ENCODE measurements around the gene ZDHHC24.

GRCh38 chr11:66593650-66594049 is 47.8 kb upstream of the ZDHHC24 start:
- TF ChIP-seq CTCF (IDR thresholded peaks at IDR 0.05; ENCODE audit: poor library complexity, severe bottlenecking) (no peak), SMC3 (conservative IDR thresholded peaks at IDR 0.05; ENCODE audit: poor library complexity) (no peak), EP300 (conservative IDR thresholded peaks at IDR 0.05; ENCODE audit: poor library complexity, severe bottlenecking) (no peak), EZH2 (IDR thresholded peaks at IDR 0.05; ENCODE audit: borderline replicate concordance, insufficient read depth, low read length, poor library complexity, severe bottlenecking) (no peak), POLR2AphosphoS5 (IDR thresholded peaks at IDR 0.05) (no peak)
